ENCODE results near the gene RBMS1. TPM values are rescaled to one million over a fixed set of nuclear protein-coding genes. Genes with fewer than 3 reads are reported as not detected.

The RBMS1 gene
- total and polyA plus RNA-seq, 4 donors = 49.5 to 215 (median 76.3) TPM

- Histone ChIP-seq H3K27me3 (ENCODE audit: control insufficient read depth in 3 of 3, insufficient read depth in 3 of 3, low read length in 2 of 3) (no peaks in the 10 kb centered on the region), H3K9me3 (ENCODE audit: control insufficient read depth in 4 of 4, insufficient read depth in 3 of 4, low read length in 3 of 4) (no peaks in the 10 kb centered on the region), H3K4me1 (ENCODE audit: control insufficient read depth in 5 of 5, insufficient read depth in 5 of 5, low read length in 5 of 5) (peaks cover 0 to 16% (median 0%) of the 10 kb centered on the region in 5 donors), H3K9ac (ENCODE audit: insufficient read depth in 1 of 2, low read length in 2 of 2) (no peak overlapping the region), H3K27ac (ENCODE audit: low read depth in 1 of 2, low read length in 1 of 2) (peak overlapping the region; percentile 13 to 84), H3K36me3 (ENCODE audit: control insufficient read depth in 4 of 4, insufficient read depth in 4 of 4, low read length in 4 of 4) (no peaks in the 10 kb centered on the region), H3K4me3 (no peak overlapping the region)
- TF ChIP-seq CTCF (IDR thresholded peaks at IDR 0.05; ENCODE audit: control extremely low read depth, extremely low read depth) = no peak
- ATAC-seq (ENCODE audit: insufficient read depth, low FRiP score) (peak; percentile 27), DNase-seq (peak in 2 of 3 donors; percentile 22 to 65)
- 66 to 91% methylated on average over 5 of the region's 5 CpGs for WGBS, 2 donors
These were observed 265.3 kb downstream of the RBMS1 start for GRCh38 chr2:160228141-160228917.

DNA sequence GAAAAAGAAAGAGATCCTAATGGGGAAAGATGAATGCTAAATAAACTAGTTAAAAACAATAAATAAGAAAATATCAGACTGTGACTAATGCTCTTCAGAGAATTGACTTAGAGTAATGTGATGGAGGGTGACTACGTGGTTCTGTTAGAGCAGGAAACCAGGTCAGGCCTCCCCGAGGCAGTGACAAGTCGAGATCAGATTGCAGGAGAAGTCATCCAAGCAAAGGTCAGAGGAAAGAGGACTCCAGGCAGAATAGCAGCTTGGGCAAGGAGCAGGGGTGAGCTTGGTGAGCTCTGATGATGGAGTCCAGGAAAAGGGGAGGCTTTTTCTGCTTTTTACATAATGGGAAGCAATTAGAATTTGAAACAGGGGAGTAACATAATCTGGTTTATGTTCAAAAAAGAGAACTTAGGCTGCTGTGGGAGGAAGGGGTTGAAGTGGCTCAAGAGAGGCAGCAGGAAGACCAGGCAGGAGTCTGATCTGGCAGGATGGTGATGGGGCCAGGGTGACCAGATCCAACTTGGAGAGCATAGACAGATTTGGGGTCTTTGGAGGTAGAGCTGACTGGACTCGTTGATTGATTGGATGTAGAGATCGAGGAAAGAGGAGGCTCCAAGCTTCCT, 266.2 kb downstream of the RBMS1 start:
- Histone ChIP-seq H3K9me3 (ENCODE audit: control insufficient read depth in 4 of 4, insufficient read depth in 3 of 4, low read length in 3 of 4) (no peaks in the 10 kb centered on the region), H3K4me3 (no peak overlapping the region), H3K27ac (ENCODE audit: low read depth in 1 of 2, low read length in 1 of 2) (peak overlapping the region; percentile 24 to 84), H3K4me1 (ENCODE audit: control insufficient read depth in 5 of 5, insufficient read depth in 5 of 5, low read length in 5 of 5) (peaks cover 0 to 8% (median 6%) of the 10 kb centered on the region in 5 donors), H3K27me3 (ENCODE audit: control insufficient read depth in 3 of 3, insufficient read depth in 3 of 3, low read length in 2 of 3) (no peaks in the 10 kb centered on the region), H3K9ac (ENCODE audit: insufficient read depth in 1 of 2, low read length in 2 of 2) (peak overlapping the region in 1 of 2 donors; percentile 1), H3K36me3 (ENCODE audit: control insufficient read depth in 4 of 4, insufficient read depth in 4 of 4, low read length in 4 of 4) (no peaks in the 10 kb centered on the region)
- TF ChIP-seq CTCF (IDR thresholded peaks at IDR 0.05; ENCODE audit: control extremely low read depth, extremely low read depth) = no peak
- ATAC-seq (ENCODE audit: insufficient read depth, low FRiP score) = no peak
- 48 to 62% methylated on average over 5 of the region's 5 CpGs for WGBS, 2 donors
- no peak for DNase-seq

GRCh38 chr2:160226367-160226766, 267.2 kb downstream of the RBMS1 start:
- DNase-seq = no peak
- 83 to 87% methylated on average over 5 of the region's 5 CpGs for WGBS, 2 donors

More at GRCh38 chr2:160226367-160226766, 267.2 kb downstream of the RBMS1 start:
- ATAC-seq (ENCODE audit: insufficient read depth, low FRiP score) = no peak
- Histone ChIP-seq H3K9me3 (ENCODE audit: control insufficient read depth in 4 of 4, insufficient read depth in 3 of 4, low read length in 3 of 4) (no peaks in the 10 kb centered on the region), H3K4me3 (no peak overlapping the region), H3K36me3 (ENCODE audit: control insufficient read depth in 4 of 4, insufficient read depth in 4 of 4, low read length in 4 of 4) (no peaks in the 10 kb centered on the region), H3K9ac (ENCODE audit: insufficient read depth in 1 of 2, low read length in 2 of 2) (no peak overlapping the region), H3K27me3 (ENCODE audit: control insufficient read depth in 3 of 3, insufficient read depth in 3 of 3, low read length in 2 of 3) (no peaks in the 10 kb centered on the region), H3K27ac (ENCODE audit: low read depth in 1 of 2, low read length in 1 of 2) (peak overlapping the region in 1 of 2 donors; percentile 13), H3K4me1 (ENCODE audit: control insufficient read depth in 5 of 5, insufficient read depth in 5 of 5, low read length in 5 of 5) (peaks cover 0 to 18% (median 6%) of the 10 kb centered on the region in 5 donors)
- TF ChIP-seq CTCF (IDR thresholded peaks at IDR 0.05; ENCODE audit: control extremely low read depth, extremely low read depth) = no peak

All from lung (tissue), 12 donors.